K562 (cell line): ENCODE data around the gene COMP. TPM values are rescaled to one million over a fixed set of nuclear protein-coding genes. Genes with fewer than 3 reads are reported as not detected.

Source experiments
- DPF2 ChIP-seq: fragments of 450-650 bp; IDR thresholded peaks from 2 replicates; pipeline ENCODE4 v1.6.1; 2016
- EP400 ChIP-seq: fragments of 450-650 bp; IDR thresholded peaks from 2 replicates; pipeline ENCODE4 v1.6.1; 2017; ENCODE audit warnings: antibody characterized with exemption, mild to moderate bottlenecking, moderate library complexity
- FOSL1 ChIP-seq: fragments of 200-800 bp; sonication (Bioruptor generic); conservative IDR thresholded peaks from 2 replicates; pipeline ENCODE4 v1.6.1; 2016; ENCODE audit warnings: missing genetic modification characterization, missing compliant biosample characterization
- FOXA1 ChIP-seq: fragments of 450-650 bp; IDR thresholded peaks from 2 replicates; pipeline ENCODE4 v1.6.1; 2016; ENCODE audit warnings: mild to moderate bottlenecking, borderline replicate concordance
- NBN ChIP-seq: fragments of 450-650 bp; IDR thresholded peaks from 2 replicates; pipeline ENCODE4 v1.6.1; 2016; ENCODE audit warnings: low read depth, mild to moderate bottlenecking
- PHF21A ChIP-seq: fragments of 450-650 bp; IDR thresholded peaks from 2 replicates; pipeline ENCODE4 v1.6.1; 2017; ENCODE audit warnings: low read depth, borderline replicate concordance
- POLR2G ChIP-seq: fragments of 200-400 bp; formaldehyde crosslinking; IDR thresholded peaks from 2 replicates; pipeline ENCODE4 v1.6.1; 2017; ENCODE audit warnings: low read depth, mild to moderate bottlenecking, antibody characterized with exemption, low read length, moderate library complexity
- RNF2 ChIP-seq: sonication (generic); IDR thresholded peaks from 2 replicates; pipeline ENCODE4 v1.6.1; 2016
- SMARCE1 ChIP-seq: fragments of 450-650 bp; IDR thresholded peaks from 2 replicates; pipeline ENCODE4 v1.7.1; 2016; ENCODE audit warnings: mild to moderate bottlenecking
- TAF9B ChIP-seq: fragments of 450-650 bp; IDR thresholded peaks from 2 replicates; pipeline ENCODE4 v1.6.1; 2018; ENCODE audit warnings: mild to moderate bottlenecking; ENCODE audit not compliant: partially characterized antibody
- TBP ChIP-seq: optimal IDR thresholded peaks from 2 replicates; pipeline ENCODE3; 2011; ENCODE audit warnings: low read depth, low read length, improper control_type of control experiment
- ZNF133 ChIP-seq: fragments of 250-450 bp; sonication (Bioruptor Pico); IDR thresholded peaks from 2 replicates; pipeline ENCODE4 v1.4.0; 2020; ENCODE audit warnings: mild to moderate bottlenecking
- ZNF561 ChIP-seq: fragments of 450-650 bp; formaldehyde crosslinking; conservative IDR thresholded peaks from 2 replicates; pipeline ENCODE4 v1.4.0; 2020; ENCODE audit warnings: mild to moderate bottlenecking, moderate library complexity
- ZNF766 ChIP-seq: fragments of 200-800 bp; sonication (Bioruptor generic); conservative IDR thresholded peaks from 2 replicates; pipeline ENCODE4 v1.6.1; 2016; ENCODE audit warnings: missing genetic modification characterization, missing compliant biosample characterization
- ZZZ3 ChIP-seq: fragments of 450-650 bp; IDR thresholded peaks from 2 replicates; pipeline ENCODE4 v1.6.1; 2016; ENCODE audit warnings: antibody characterized with exemption, mild to moderate bottlenecking, moderate library complexity
- polyA plus RNA-seq, 8 experiments: library from polyadenylated mRNA; depleted of rRNA in 4 of 8; stranded (reverse) in 5 of 8; unstranded in 3 of 8; fragments of >200 nt; fragmentation: Nextera tagmentation in 2 of 8; fragmentation: Illumina TruSeq in 1 of 8; extraction: Ambion mirVana in 2 of 8; extraction: Trizol in 1 of 8; gene quantifications; 2 replicates each; pipeline versions ENCODE4 v1.2.1 to v1.2.3, GENCODE V29; 2011 to 2014; ENCODE audit warnings: inconsistent platforms in 1 of 8, missing spikeins in 1 of 8
- total RNA-seq, 7 experiments: library from RNA; depleted of rRNA in 6 of 7; stranded (reverse); fragments of >200 nt in 6 of 7; fragmentation: Illumina TruSeq in 2 of 7; extraction: Trizol in 2 of 7; gene quantifications; 2 replicates each; pipeline versions ENCODE4 v1.2.1 to v1.2.3, GENCODE V29; 2011 to 2021; ENCODE audit warnings: low replicate concordance in 1 of 7
- TF ChIP-seq, protein P1 (sequence below): fragments of 200-800 bp; sonication (Bioruptor generic); IDR thresholded peaks from 2 replicates; pipeline ENCODE4 v1.6.1; 2016; ENCODE audit warnings: missing genetic modification characterization, missing compliant biosample characterization
- TF ChIP-seq, protein P2 (sequence below): fragments of 250-450 bp; sonication (Bioruptor Pico); IDR thresholded peaks from 2 replicates; pipeline ENCODE4 v1.4.0; 2020
- TF ChIP-seq, protein P3 (sequence below): fragments of 450-650 bp; IDR thresholded peaks from 2 replicates; pipeline ENCODE4 v1.6.1; 2016
- TF ChIP-seq, protein P4 (sequence below): fragments of 450-650 bp; IDR thresholded peaks from 2 replicates; pipeline ENCODE4 v1.6.1; 2016; ENCODE audit warnings: antibody characterized with exemption

Gene COMP
- total and polyA plus RNA-seq, 9 of the 15 experiments (the other 6 are each of a cell fraction or from before 2014, with no cell fraction given): 0.07 TPM; not detected in 8

DNA sequence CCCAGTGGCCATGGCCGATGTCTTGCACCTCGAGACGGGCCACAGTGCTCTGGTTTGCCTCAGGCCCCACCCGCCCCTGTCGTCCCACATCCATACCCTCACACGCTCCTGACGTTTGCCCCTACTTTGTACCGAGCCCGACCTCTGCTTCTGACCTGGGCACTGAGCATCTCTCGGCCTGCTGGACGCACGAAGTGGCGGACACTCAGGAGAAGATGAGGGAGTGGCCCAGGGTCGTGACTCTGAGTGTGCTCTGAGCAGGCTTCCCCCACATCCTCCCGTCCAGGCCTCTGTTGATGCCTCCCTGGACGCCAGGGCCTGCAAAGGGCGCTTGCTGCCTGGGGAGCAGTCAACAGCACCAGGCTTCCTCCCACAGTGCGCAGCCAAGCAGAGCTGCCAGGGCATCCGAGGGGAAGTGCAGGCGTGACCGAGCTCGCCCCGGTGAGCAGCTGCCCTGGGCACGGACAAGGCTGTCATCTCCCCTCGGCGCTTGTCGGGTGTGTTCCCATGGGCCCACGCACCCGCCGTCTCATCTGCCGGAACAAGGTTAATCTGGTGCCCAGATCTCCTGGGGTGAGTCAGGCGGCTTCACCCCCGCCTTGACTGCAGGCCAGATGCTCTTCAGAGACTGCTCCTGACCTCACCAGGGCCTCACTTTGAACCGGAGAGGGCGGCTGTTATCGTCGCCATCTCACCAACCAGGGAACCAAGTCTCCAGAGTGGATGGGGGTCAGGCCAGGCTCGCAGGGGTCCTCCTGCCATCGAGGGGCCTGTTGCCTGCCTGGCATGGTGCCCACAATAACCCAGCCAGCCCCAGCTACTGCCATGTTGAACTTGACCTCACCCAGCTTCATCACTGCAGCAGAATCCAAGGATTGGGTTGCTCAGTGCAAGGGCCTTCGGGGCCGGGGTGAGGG is 27.2 kb downstream of the COMP start (continued):
- TF ChIP-seq, protein P1, sequence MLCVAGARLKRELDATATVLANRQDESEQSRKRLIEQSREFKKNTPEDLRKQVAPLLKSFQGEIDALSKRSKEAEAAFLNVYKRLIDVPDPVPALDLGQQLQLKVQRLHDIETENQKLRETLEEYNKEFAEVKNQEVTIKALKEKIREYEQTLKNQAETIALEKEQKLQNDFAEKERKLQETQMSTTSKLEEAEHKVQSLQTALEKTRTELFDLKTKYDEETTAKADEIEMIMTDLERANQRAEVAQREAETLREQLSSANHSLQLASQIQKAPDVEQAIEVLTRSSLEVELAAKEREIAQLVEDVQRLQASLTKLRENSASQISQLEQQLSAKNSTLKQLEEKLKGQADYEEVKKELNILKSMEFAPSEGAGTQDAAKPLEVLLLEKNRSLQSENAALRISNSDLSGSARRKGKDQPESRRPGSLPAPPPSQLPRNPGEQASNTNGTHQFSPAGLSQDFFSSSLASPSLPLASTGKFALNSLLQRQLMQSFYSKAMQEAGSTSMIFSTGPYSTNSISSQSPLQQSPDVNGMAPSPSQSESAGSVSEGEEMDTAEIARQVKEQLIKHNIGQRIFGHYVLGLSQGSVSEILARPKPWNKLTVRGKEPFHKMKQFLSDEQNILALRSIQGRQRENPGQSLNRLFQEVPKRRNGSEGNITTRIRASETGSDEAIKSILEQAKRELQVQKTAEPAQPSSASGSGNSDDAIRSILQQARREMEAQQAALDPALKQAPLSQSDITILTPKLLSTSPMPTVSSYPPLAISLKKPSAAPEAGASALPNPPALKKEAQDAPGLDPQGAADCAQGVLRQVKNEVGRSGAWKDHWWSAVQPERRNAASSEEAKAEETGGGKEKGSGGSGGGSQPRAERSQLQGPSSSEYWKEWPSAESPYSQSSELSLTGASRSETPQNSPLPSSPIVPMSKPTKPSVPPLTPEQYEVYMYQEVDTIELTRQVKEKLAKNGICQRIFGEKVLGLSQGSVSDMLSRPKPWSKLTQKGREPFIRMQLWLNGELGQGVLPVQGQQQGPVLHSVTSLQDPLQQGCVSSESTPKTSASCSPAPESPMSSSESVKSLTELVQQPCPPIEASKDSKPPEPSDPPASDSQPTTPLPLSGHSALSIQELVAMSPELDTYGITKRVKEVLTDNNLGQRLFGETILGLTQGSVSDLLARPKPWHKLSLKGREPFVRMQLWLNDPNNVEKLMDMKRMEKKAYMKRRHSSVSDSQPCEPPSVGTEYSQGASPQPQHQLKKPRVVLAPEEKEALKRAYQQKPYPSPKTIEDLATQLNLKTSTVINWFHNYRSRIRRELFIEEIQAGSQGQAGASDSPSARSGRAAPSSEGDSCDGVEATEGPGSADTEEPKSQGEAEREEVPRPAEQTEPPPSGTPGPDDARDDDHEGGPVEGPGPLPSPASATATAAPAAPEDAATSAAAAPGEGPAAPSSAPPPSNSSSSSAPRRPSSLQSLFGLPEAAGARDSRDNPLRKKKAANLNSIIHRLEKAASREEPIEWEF (CRISPR knock-in tag): no peak
- no peak for TF ChIP-seq ZZZ3
- no peak for TF ChIP-seq FOXA1
- peak; percentile 86 for TF ChIP-seq SMARCE1
- peak; percentile 68; the same call in 1 of the 2 replicates for TF ChIP-seq DPF2
- TF ChIP-seq TBP: no peak
- TF ChIP-seq, protein P2, sequence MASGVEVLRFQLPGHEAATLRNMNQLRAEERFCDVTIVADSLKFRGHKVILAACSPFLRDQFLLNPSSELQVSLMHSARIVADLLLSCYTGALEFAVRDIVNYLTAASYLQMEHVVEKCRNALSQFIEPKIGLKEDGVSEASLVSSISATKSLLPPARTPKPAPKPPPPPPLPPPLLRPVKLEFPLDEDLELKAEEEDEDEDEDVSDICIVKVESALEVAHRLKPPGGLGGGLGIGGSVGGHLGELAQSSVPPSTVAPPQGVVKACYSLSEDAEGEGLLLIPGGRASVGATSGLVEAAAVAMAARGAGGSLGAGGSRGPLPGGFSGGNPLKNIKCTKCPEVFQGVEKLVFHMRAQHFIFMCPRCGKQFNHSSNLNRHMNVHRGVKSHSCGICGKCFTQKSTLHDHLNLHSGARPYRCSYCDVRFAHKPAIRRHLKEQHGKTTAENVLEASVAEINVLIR (CRISPR knock-in tag): no peak
- no peak for TF ChIP-seq EP400
- TF ChIP-seq POLR2G: peak; percentile 48; the same call in 1 of the 2 replicates
- no peak for TF ChIP-seq ZNF133 (CRISPR knock-in tag)
- 0 out of 2 replicates have a peak, but pooled peaks have one; percentile 21 for TF ChIP-seq ZNF766
- TF ChIP-seq RNF2: no peak
- no peak for TF ChIP-seq TAF9B
- TF ChIP-seq NBN: no peak
- TF ChIP-seq FOSL1 (tag): peak; percentile 95
- TF ChIP-seq, protein P3, sequence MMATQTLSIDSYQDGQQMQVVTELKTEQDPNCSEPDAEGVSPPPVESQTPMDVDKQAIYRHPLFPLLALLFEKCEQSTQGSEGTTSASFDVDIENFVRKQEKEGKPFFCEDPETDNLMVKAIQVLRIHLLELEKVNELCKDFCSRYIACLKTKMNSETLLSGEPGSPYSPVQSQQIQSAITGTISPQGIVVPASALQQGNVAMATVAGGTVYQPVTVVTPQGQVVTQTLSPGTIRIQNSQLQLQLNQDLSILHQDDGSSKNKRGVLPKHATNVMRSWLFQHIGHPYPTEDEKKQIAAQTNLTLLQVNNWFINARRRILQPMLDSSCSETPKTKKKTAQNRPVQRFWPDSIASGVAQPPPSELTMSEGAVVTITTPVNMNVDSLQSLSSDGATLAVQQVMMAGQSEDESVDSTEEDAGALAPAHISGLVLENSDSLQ: no peak
- TF ChIP-seq ZNF561 (CRISPR knock-in tag): no peak
- TF ChIP-seq, protein P4, sequence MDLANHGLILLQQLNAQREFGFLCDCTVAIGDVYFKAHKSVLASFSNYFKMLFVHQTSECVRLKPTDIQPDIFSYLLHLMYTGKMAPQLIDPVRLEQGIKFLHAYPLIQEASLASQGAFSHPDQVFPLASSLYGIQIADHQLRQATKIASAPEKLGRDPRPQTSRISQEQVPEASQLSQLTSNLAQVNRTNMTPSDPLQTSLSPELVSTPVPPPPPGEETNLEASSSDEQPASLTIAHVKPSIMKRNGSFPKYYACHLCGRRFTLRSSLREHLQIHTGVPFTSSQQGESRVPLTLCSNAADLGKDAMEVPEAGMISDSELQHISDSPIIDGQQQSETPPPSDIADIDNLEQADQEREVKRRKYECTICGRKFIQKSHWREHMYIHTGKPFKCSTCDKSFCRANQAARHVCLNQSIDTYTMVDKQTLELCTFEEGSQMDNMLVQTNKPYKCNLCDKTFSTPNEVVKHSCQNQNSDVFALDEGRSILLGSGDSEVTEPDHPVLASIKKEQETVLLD: no peak
- TF ChIP-seq PHF21A: no peak
